Measurements from ENCODE around the gene PAX7.

Gene PAX7

GRCh38 chr1:18783705-18784481 is 153.2 kb downstream of the PAX7 start:
- H3K27ac Mint-ChIP-seq (ENCODE audit: low read depth), result no peak overlapping the region

GRCh38 chr1:18784482-18784831 is 153.8 kb downstream of the PAX7 start:
- H3K27me3 Mint-ChIP-seq, result peaks cover 70% of the 10 kb centered on the region

More at GRCh38 chr1:18783705-18784481, 153.2 kb downstream of the PAX7 start:
- H3K27me3 Mint-ChIP-seq, result peaks cover 72% of the 10 kb centered on the region
- no peak for DNase-seq (ENCODE audit: low spot score in 2 of 2)
- no peaks in the 10 kb centered on the region for H3K4me1 Mint-ChIP-seq
- no peaks in the 10 kb centered on the region for H3K36me3 Mint-ChIP-seq (ENCODE audit: insufficient read depth)
- no peak for ATAC-seq (replicated peaks; ENCODE audit: extremely low read depth, poor library complexity, severe bottlenecking)
- H3K9me3 Mint-ChIP-seq, result no peaks in the 10 kb centered on the region
- H3K4me3 Mint-ChIP-seq, result no peak overlapping the region

GRCh38 chr1:18786149-18786548 is 155.5 kb downstream of the PAX7 start:
- H3K36me3 Mint-ChIP-seq (ENCODE audit: insufficient read depth), result peaks cover 2% of the 10 kb centered on the region
- H3K9me3 Mint-ChIP-seq, result no peaks in the 10 kb centered on the region
- peaks cover 68% of the 10 kb centered on the region for H3K27me3 Mint-ChIP-seq
- no peak overlapping the region for H3K27ac Mint-ChIP-seq (ENCODE audit: low read depth)
- no peak for DNase-seq (ENCODE audit: low spot score in 2 of 2)
- ATAC-seq (replicated peaks; ENCODE audit: extremely low read depth, poor library complexity, severe bottlenecking), result no peak
- H3K4me3 Mint-ChIP-seq, result no peak overlapping the region
- H3K4me1 Mint-ChIP-seq, result no peaks in the 10 kb centered on the region

More at GRCh38 chr1:18784482-18784831, 153.8 kb downstream of the PAX7 start:
- Mint-ChIP-seq H3K4me3 (no peak overlapping the region), H3K4me1 (no peaks in the 10 kb centered on the region), H3K36me3 (ENCODE audit: insufficient read depth) (no peaks in the 10 kb centered on the region), H3K9me3 (no peaks in the 10 kb centered on the region), H3K27ac (ENCODE audit: low read depth) (no peak overlapping the region)
- no peak for ATAC-seq (replicated peaks; ENCODE audit: extremely low read depth, poor library complexity, severe bottlenecking)
- DNase-seq (ENCODE audit: low spot score in 2 of 2), result no peak

- H3K4me1 Mint-ChIP-seq, result no peaks in the 10 kb centered on the region
- peaks cover 79% of the 10 kb centered on the region for H3K27me3 Mint-ChIP-seq
- no peak overlapping the region for H3K4me3 Mint-ChIP-seq
- DNase-seq (ENCODE audit: low spot score in 2 of 2) (no peak), ATAC-seq (replicated peaks; ENCODE audit: extremely low read depth, poor library complexity, severe bottlenecking) (no peak)
- no peak overlapping the region for H3K27ac Mint-ChIP-seq (ENCODE audit: low read depth)
- H3K36me3 Mint-ChIP-seq (ENCODE audit: insufficient read depth), result peaks cover 2% of the 10 kb centered on the region
- H3K9me3 Mint-ChIP-seq, result no peaks in the 10 kb centered on the region
Observed at GRCh38 chr1:18787825-18788385, 157.3 kb downstream of the PAX7 start.

GRCh38 chr1:18789246-18789645 is 158.6 kb downstream of the PAX7 start:
- H3K36me3 Mint-ChIP-seq (ENCODE audit: insufficient read depth), result peaks cover 3% of the 10 kb centered on the region
- no peak for DNase-seq (ENCODE audit: low spot score in 2 of 2)
- no peak for ATAC-seq (replicated peaks; ENCODE audit: extremely low read depth, poor library complexity, severe bottlenecking)
- no peaks in the 10 kb centered on the region for H3K9me3 Mint-ChIP-seq
- H3K4me3 Mint-ChIP-seq, result no peak overlapping the region
- peaks cover 84% of the 10 kb centered on the region for H3K27me3 Mint-ChIP-seq
- H3K27ac Mint-ChIP-seq (ENCODE audit: low read depth), result no peak overlapping the region
- no peaks in the 10 kb centered on the region for H3K4me1 Mint-ChIP-seq

GRCh38 chr1:18792747-18793146 is 162.1 kb downstream of the PAX7 start:
- no peak overlapping the region for H3K27ac Mint-ChIP-seq (ENCODE audit: low read depth)
- H3K4me1 Mint-ChIP-seq, result no peaks in the 10 kb centered on the region
- peaks cover 82% of the 10 kb centered on the region for H3K27me3 Mint-ChIP-seq
- ATAC-seq (replicated peaks; ENCODE audit: extremely low read depth, poor library complexity, severe bottlenecking), result no peak
- H3K9me3 Mint-ChIP-seq, result no peaks in the 10 kb centered on the region
- peaks cover 4% of the 10 kb centered on the region for H3K36me3 Mint-ChIP-seq (ENCODE audit: insufficient read depth)
- no peak for DNase-seq (ENCODE audit: low spot score in 2 of 2)
- no peak overlapping the region for H3K4me3 Mint-ChIP-seq

- Mint-ChIP-seq H3K27ac (ENCODE audit: low read depth) (no peak overlapping the region), H3K36me3 (ENCODE audit: insufficient read depth) (peaks cover 4% of the 10 kb centered on the region), H3K4me1 (no peaks in the 10 kb centered on the region), H3K27me3 (peaks cover 82% of the 10 kb centered on the region), H3K4me3 (no peak overlapping the region), H3K9me3 (no peaks in the 10 kb centered on the region)
- DNase-seq (ENCODE audit: low spot score in 2 of 2), result no peak
- no peak for ATAC-seq (replicated peaks; ENCODE audit: extremely low read depth, poor library complexity, severe bottlenecking)
Observed at GRCh38 chr1:18793164-18793563, 162.5 kb downstream of the PAX7 start.

GRCh38 chr1:18794051-18794450 is 163.4 kb downstream of the PAX7 start:
- H3K9me3 Mint-ChIP-seq, result no peaks in the 10 kb centered on the region
- ATAC-seq (replicated peaks; ENCODE audit: extremely low read depth, poor library complexity, severe bottlenecking) (no peak), DNase-seq (ENCODE audit: low spot score in 2 of 2) (no peak)
- no peaks in the 10 kb centered on the region for H3K4me1 Mint-ChIP-seq
- H3K27ac Mint-ChIP-seq (ENCODE audit: low read depth), result no peak overlapping the region
- H3K4me3 Mint-ChIP-seq, result no peak overlapping the region
- H3K36me3 Mint-ChIP-seq (ENCODE audit: insufficient read depth), result peaks cover 4% of the 10 kb centered on the region
- H3K27me3 Mint-ChIP-seq, result peaks cover 82% of the 10 kb centered on the region

GRCh38 chr1:18794561-18794960 is 163.9 kb downstream of the PAX7 start:
- Mint-ChIP-seq H3K9me3 (no peaks in the 10 kb centered on the region), H3K27me3 (peaks cover 77% of the 10 kb centered on the region), H3K4me3 (no peak overlapping the region), H3K4me1 (no peaks in the 10 kb centered on the region), H3K27ac (ENCODE audit: low read depth) (no peak overlapping the region), H3K36me3 (ENCODE audit: insufficient read depth) (peaks cover 4% of the 10 kb centered on the region)
- no peak for ATAC-seq (replicated peaks; ENCODE audit: extremely low read depth, poor library complexity, severe bottlenecking)
- no peak for DNase-seq (ENCODE audit: low spot score in 2 of 2)

- H3K27ac Mint-ChIP-seq (ENCODE audit: low read depth), result no peak overlapping the region
- peaks cover 2% of the 10 kb centered on the region for H3K36me3 Mint-ChIP-seq (ENCODE audit: insufficient read depth)
- no peak for ATAC-seq (replicated peaks; ENCODE audit: extremely low read depth, poor library complexity, severe bottlenecking)
- H3K27me3 Mint-ChIP-seq, result peaks cover 71% of the 10 kb centered on the region
- H3K4me3 Mint-ChIP-seq, result no peak overlapping the region
- H3K4me1 Mint-ChIP-seq, result no peaks in the 10 kb centered on the region
- H3K9me3 Mint-ChIP-seq, result no peaks in the 10 kb centered on the region
- no peak for DNase-seq (ENCODE audit: low spot score in 2 of 2)
Observed at GRCh38 chr1:18795002-18795689, 164.5 kb downstream of the PAX7 start.

GRCh38 chr1:18796950-18797349 is 166.3 kb downstream of the PAX7 start:
- Mint-ChIP-seq H3K4me1 (no peaks in the 10 kb centered on the region), H3K36me3 (ENCODE audit: insufficient read depth) (peaks cover 4% of the 10 kb centered on the region), H3K9me3 (no peaks in the 10 kb centered on the region), H3K27ac (ENCODE audit: low read depth) (no peak overlapping the region), H3K4me3 (no peak overlapping the region), H3K27me3 (peaks cover 55% of the 10 kb centered on the region)
- ATAC-seq (replicated peaks; ENCODE audit: extremely low read depth, poor library complexity, severe bottlenecking) (no peak), DNase-seq (ENCODE audit: low spot score in 2 of 2) (no peak)
